ENCODE measurements around the gene ITM2C.

ITM2C gene, protein sequence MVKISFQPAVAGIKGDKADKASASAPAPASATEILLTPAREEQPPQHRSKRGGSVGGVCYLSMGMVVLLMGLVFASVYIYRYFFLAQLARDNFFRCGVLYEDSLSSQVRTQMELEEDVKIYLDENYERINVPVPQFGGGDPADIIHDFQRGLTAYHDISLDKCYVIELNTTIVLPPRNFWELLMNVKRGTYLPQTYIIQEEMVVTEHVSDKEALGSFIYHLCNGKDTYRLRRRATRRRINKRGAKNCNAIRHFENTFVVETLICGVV

DNA sequence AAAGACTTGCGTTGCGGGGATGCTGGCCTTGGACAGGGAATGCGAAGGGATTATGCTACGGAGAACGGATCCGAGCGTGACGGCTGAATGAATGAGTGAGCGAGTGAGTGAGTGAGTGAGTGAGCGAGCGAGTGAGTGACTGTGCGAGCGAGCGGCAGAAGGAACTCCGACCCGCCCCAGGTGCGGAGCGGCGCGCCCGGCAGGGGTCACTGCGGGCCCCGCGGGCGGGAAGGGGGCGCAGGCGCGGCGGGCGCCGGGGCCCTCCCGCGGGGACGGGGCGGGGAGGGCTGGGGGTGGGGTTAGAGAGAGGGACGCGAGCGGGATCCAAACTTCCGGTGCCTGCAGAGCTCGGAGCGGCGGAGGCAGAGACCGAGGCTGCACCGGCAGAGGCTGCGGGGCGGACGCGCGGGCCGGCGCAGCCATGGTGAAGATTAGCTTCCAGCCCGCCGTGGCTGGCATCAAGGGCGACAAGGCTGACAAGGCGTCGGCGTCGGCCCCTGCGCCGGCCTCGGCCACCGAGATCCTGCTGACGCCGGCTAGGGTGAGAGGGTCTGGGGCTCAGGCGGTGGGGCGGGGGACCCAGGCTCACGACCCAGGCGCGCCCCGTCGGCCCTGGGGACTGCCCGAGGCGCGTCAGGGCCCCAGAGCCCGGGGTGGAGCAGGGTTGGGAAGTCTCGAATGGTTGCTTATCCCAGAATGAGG, at the start of gene ITM2C:
TSS of gene ITM2C (plus strand) at position 338 of the 702 bp plus-strand sequence. CDS start at position 422, 84 bp downstream.
- H3K4me3 ChIP-seq (ENCODE audit: low read depth, low read length) = peak within 1 kb of the TSS; percentile 88
- TF ChIP-seq, protein P1, sequence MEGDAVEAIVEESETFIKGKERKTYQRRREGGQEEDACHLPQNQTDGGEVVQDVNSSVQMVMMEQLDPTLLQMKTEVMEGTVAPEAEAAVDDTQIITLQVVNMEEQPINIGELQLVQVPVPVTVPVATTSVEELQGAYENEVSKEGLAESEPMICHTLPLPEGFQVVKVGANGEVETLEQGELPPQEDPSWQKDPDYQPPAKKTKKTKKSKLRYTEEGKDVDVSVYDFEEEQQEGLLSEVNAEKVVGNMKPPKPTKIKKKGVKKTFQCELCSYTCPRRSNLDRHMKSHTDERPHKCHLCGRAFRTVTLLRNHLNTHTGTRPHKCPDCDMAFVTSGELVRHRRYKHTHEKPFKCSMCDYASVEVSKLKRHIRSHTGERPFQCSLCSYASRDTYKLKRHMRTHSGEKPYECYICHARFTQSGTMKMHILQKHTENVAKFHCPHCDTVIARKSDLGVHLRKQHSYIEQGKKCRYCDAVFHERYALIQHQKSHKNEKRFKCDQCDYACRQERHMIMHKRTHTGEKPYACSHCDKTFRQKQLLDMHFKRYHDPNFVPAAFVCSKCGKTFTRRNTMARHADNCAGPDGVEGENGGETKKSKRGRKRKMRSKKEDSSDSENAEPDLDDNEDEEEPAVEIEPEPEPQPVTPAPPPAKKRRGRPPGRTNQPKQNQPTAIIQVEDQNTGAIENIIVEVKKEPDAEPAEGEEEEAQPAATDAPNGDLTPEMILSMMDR (IDR thresholded peaks at IDR 0.05; ENCODE audit: low read depth, low read length, missing control alignments) = peak; percentile 49
- no peak for DNase-seq (ENCODE audit: low read depth)

DNA sequence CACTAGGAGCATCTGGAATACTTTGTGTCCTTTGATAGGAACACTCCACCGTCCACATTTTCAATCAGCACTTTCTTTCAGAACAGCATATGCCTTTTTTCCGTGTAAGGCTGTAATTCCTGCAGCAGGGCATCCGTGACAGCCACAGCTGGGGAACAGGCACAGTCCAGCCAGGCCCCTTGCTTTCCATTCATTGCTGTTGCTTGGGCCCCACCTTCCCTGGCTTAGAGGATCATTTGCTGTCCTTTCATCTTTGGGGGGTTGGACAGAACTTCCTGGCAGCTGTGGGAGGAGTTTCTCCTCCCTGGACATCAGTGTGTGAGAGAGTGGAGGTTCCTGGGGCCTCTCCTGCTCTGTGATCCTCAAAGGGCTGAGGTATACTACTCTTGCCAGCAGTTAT, 49.7 kb upstream of the ITM2C start:
- no peak for DNase-seq (ENCODE audit: low read depth)
- H3K4me3 ChIP-seq (ENCODE audit: low read depth, low read length) = no peak overlapping the region
- TF ChIP-seq, protein P1 (IDR thresholded peaks at IDR 0.05; ENCODE audit: low read depth, low read length, missing control alignments) = no peak

DNA sequence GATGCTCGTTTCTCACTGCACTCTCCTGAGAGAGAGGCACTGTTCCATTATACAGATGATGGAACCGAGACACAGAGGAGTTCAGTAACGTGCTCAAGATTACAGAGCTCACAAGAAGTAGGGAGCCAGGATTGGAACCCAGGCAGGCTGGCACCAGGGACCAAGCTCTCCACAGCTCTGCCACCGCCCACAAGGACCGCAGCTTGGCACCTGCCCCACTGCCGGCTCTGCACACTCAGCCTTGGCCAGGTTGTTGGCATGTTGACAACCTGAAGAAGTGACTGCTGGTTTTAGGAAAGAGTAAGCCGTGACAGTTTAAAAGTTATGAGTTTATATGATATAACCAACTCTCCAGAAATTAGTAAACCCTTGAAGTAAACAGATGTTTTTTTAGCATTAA, 48.0 kb upstream of the ITM2C start:
- DNase-seq (ENCODE audit: low read depth) = no peak
- H3K4me3 ChIP-seq (ENCODE audit: low read depth, low read length) = no peak overlapping the region
- TF ChIP-seq, protein P1 (IDR thresholded peaks at IDR 0.05; ENCODE audit: low read depth, low read length, missing control alignments) = no peak

DNA sequence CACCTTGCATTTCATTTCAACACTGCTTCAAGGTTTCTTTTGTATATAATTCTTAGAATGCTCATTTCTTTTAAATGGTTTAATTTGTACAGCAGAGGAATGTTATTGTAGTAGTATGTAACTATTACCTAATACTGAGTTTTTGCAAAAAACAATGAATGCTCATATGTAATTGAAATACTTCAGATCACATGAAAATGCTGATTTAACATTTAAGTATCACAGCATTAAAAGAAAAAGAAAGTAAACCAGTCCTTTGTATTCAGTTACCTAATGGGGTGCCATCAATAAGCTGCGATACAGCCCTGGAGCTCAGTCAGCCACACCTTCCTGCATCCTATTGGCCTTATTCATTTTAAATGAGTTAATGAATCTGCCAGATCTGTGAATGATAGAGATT, 45.3 kb upstream of the ITM2C start:
- TF ChIP-seq, protein P1 (IDR thresholded peaks at IDR 0.05; ENCODE audit: low read depth, low read length, missing control alignments) = no peak
- no peak for DNase-seq (ENCODE audit: low read depth)
- no peak overlapping the region for H3K4me3 ChIP-seq (ENCODE audit: low read depth, low read length)

DNA sequence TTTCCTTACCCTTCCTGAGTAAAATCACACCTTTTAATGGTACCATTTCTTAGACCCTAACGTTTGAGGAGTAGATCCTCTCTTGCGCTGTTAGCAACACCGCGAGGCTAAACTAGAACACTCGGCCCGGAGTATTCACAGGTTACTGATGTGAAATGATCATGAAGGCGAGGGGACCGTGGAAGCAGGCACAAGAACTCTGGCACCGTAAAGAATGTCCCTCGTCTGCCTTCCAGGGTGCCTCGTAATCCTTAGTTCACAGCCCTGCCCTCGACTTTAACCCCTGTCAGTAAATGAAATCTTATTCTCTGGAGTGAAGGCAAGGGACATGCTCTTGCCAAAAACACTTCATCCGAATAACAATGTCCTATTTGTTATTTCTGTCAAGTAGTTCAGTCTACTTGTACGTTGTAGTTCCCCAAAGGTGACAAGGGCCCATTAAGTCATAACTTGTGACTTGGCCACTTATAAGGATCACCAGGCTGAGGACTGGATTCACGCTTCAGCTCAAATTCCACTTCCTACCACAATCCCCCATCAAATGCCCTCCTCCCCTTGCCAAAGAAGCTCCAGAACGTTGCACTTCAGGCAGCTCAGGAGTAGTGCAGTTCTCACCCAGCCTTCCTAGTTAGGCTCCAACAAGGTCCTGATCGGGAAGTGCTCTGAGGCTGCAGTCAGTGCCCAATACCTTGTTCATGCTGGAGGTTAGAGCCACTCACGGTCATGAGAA, 43.3 kb upstream of the ITM2C start:
- DNase-seq (ENCODE audit: low read depth) = no peak
- TF ChIP-seq, protein P1 (IDR thresholded peaks at IDR 0.05; ENCODE audit: low read depth, low read length, missing control alignments) = no peak
- no peak overlapping the region for H3K4me3 ChIP-seq (ENCODE audit: low read depth, low read length)

DNA sequence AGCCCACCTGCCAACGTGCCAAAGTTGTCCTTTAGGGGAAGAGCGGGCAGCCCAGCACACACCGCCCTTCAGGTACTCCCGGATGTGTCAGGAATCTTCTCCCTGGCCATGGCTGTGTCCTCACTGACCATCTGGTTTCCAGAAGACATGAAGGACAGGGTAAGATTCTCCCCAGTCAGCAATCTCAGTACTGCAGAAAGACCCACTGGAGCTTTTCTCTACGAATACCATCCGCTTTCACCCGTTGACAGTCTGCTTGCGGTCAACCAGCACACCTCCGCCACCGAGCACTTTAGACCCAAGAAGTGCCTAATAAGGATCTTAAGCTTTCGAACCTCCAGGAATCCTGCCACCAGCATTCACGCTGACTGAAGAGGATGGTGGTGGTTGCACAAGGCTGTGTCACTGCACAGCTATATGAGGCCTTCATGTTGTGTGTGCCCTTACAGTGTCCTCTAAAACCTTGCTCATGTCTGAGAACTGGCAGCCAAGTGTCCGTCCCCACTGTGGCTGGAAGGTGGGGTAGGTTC, 42.7 kb upstream of the ITM2C start:
- no peak for DNase-seq (ENCODE audit: low read depth)
- no peak overlapping the region for H3K4me3 ChIP-seq (ENCODE audit: low read depth, low read length)
- TF ChIP-seq, protein P1 (IDR thresholded peaks at IDR 0.05; ENCODE audit: low read depth, low read length, missing control alignments) = no peak

Data from GM12864 (cell line).